HCT116 (cell line): ENCODE measurements around the gene ZNF248. TPM values are rescaled to one million over a fixed set of nuclear protein-coding genes. Genes with fewer than 3 reads are reported as not detected.

Experiments used
- ATAC-seq: fragments of 200-7000 bp; cut with Tn5 transposase; 2 replicates; pipeline ENCODE4 v1.9.1; 2020; ENCODE audit warnings: mild to moderate bottlenecking, moderate library complexity
- Bru-seq: library from RNA; stranded (reverse); fragments of 400-500 nt; gene quantifications from one replicate; lab custom pipeline; 2021; lab: Mats Ljungman, UMichigan
- BruChase-seq, 2 experiments: library from RNA; stranded (reverse); fragments of 400-500 nt; gene quantifications; one replicate each; lab custom pipeline; 2021; lab: Mats Ljungman, UMichigan
- BruUV-seq: library from RNA; stranded (reverse); fragments of 400-500 nt; replicated peaks from 2 replicates; lab custom pipeline; 2021; lab: Mats Ljungman, UMichigan
- CTCF ChIA-PET: fragments of 300-600 bp; sonication (Branson Sonifier 250); formaldehyde crosslinking; loops from one replicate; lab custom pipeline; 2021; ENCODE audit warnings: antibody characterized with exemption; lab: Charles Lee
- POLR2A ChIA-PET: fragments of 300-600, 350-600 bp; sonication (Branson Sonifier 250); formaldehyde crosslinking; loops from one replicate; lab custom pipeline; 2021; ENCODE audit warnings: antibody characterized with exemption; lab: Charles Lee
- RAD21 ChIA-PET, 2 experiments: fragments of 300-600 bp; sonication (Branson Sonifier 250); formaldehyde crosslinking; loops; one replicate each; lab custom pipeline; 2023; ENCODE audit warnings: low total read pairs in 2 of 2; ENCODE audit not compliant: uncharacterized antibody in 2 of 2, unreplicated experiment in 2 of 2, low non-redundant PET in 1 of 2; lab: Charles Lee
- DNase-seq: peaks from one replicate; pipeline ENCODE4 v3.0.0-alpha.2; 2010; ENCODE audit warnings: low read depth, low spot score
- H2AFZ ChIP-seq: fragments of 200-600 bp; shearing (Covaris generic), sonication (generic); 2 replicates; pipeline ENCODE4 v1.6.1; 2017; ENCODE audit warnings: low read depth, mixed run types, mixed read lengths, antibody characterized with exemption, low read length; ENCODE audit not compliant: poor library complexity, severe bottlenecking
- H3K27ac ChIP-seq: 2 replicates; pipeline ENCODE4 v1.5.1; 2012; ENCODE audit warnings: low read depth, low read length
- H3K27me3 ChIP-seq: fragments of 200-600 bp; sonication (generic); 2 replicates; pipeline ENCODE4 v1.6.1; 2016; ENCODE audit warnings: mixed run types, low read length, mixed read lengths; ENCODE audit not compliant: insufficient read depth
- H3K36me3 ChIP-seq, 2 experiments: fragments of 200-500 bp in 1 of 2; fragments of 200-600 bp in 1 of 2; sonication (Bioruptor generic) in 1 of 2; sonication (generic) in 1 of 2; 2 replicates each; pipeline versions ENCODE4 v1.5.1 to v1.6.1; 2014 to 2016; ENCODE audit warnings: low read length in 2 of 2, inconsistent platforms in 1 of 2, mixed read lengths in 1 of 2, mixed run types in 1 of 2; ENCODE audit not compliant: insufficient read depth in 2 of 2, control insufficient read depth in 1 of 2
- H3K4me1 ChIP-seq, 2 experiments: fragments of 200-600 bp in 1 of 2; sonication (generic) in 1 of 2; 2 replicates each; pipeline versions ENCODE4 v1.5.1 to v1.6.1; 2012 to 2017; ENCODE audit warnings: low read length in 2 of 2, inconsistent platforms in 1 of 2, mild to moderate bottlenecking in 1 of 2, mixed read lengths in 1 of 2, mixed run types in 1 of 2, moderate library complexity in 1 of 2; ENCODE audit not compliant: insufficient read depth in 2 of 2, control insufficient read depth in 1 of 2
- H3K4me2 ChIP-seq: fragments of 200-600 bp; sonication (generic); 2 replicates; pipeline ENCODE4 v1.6.1; 2017; ENCODE audit warnings: mixed run types, low read length, mixed read lengths
- H3K4me3 ChIP-seq, 2 experiments: fragments of 200-600 bp in 1 of 2; sonication (generic) in 1 of 2; replicated peaks in 1 of 2; 2 replicates each; pipeline ENCODE4 v1.5.1; 2011 to 2016; ENCODE audit warnings: low read length in 2 of 2, control low read depth in 1 of 2, low read depth in 1 of 2, mild to moderate bottlenecking in 1 of 2, mixed read lengths in 1 of 2, mixed run types in 1 of 2
- H3K79me2 ChIP-seq: fragments of 200-600 bp; sonication (generic); 2 replicates; pipeline ENCODE4 v1.6.1; 2017; ENCODE audit warnings: mild to moderate bottlenecking, mixed run types, low read length, moderate library complexity, mixed read lengths; ENCODE audit not compliant: insufficient read depth
- H3K9ac ChIP-seq: fragments of 200-600 bp; sonication (generic); 2 replicates; pipeline ENCODE4 v1.6.1; 2016; ENCODE audit warnings: low read length, mixed read lengths
- H3K9me2 ChIP-seq: fragments of 200-600 bp; sonication (generic), shearing (Covaris generic); 2 replicates; pipeline ENCODE4 v1.6.1; 2017; ENCODE audit warnings: mixed run types, mild to moderate bottlenecking, moderate library complexity; ENCODE audit not compliant: insufficient read depth
- H3K9me3 ChIP-seq, 2 experiments: fragments of 200-500 bp in 1 of 2; fragments of 200-600 bp in 1 of 2; sonication (Bioruptor generic) in 1 of 2; sonication (generic) in 1 of 2; 2 replicates each; pipeline ENCODE4 v1.6.1; 2014 to 2017; ENCODE audit warnings: low read length in 2 of 2, mixed read lengths in 2 of 2, inconsistent platforms in 1 of 2, low read depth in 1 of 2, mild to moderate bottlenecking in 1 of 2, mixed run types in 1 of 2, moderate library complexity in 1 of 2; ENCODE audit not compliant: control insufficient read depth in 1 of 2, insufficient read depth in 1 of 2
- H4K20me1 ChIP-seq: fragments of 200-600 bp; sonication (generic), shearing (Covaris generic); 2 replicates; pipeline ENCODE4 v1.6.1; 2017; ENCODE audit warnings: mixed run types, mild to moderate bottlenecking, moderate library complexity; ENCODE audit not compliant: insufficient read depth
- CEBPB ChIP-seq: IDR thresholded peaks from 2 replicates; pipeline ENCODE4 v1.6.1; 2012; ENCODE audit warnings: low read depth
- EGR1 ChIP-seq: IDR thresholded peaks from 2 replicates; pipeline ENCODE4 v1.6.1; 2012; ENCODE audit warnings: low read depth
- ELF1 ChIP-seq: IDR thresholded peaks from 2 replicates; pipeline ENCODE4 v1.6.1; 2012; ENCODE audit warnings: low read depth, borderline replicate concordance
- EZH2 ChIP-seq: fragments of 200-600 bp; sonication (generic); IDR thresholded peaks from 2 replicates; pipeline ENCODE4 v1.6.1; 2017; ENCODE audit warnings: antibody characterized with exemption, mixed run types
- EZH2phosphoT487 ChIP-seq: fragments of 200-600 bp; IDR thresholded peaks from 2 replicates; pipeline ENCODE4 v1.6.1; 2018; ENCODE audit warnings: antibody characterized with exemption, borderline replicate concordance
- FOSL1 ChIP-seq: IDR thresholded peaks from 2 replicates; pipeline ENCODE4 v1.6.1; 2012; ENCODE audit warnings: low read depth
- POLR2A ChIP-seq: IDR thresholded peaks from 2 replicates; pipeline ENCODE4 v1.7.0; 2011; ENCODE audit warnings: borderline replicate concordance; ENCODE audit not compliant: insufficient read depth, insufficient read length; ENCODE audit errors: extremely low read depth
- POLR2AphosphoS5 ChIP-seq: IDR thresholded peaks from 2 replicates; pipeline ENCODE4 v1.6.1; 2011; ENCODE audit warnings: mild to moderate bottlenecking, low read depth, low read length, moderate library complexity
- RAD21 ChIP-seq: IDR thresholded peaks from 2 replicates; pipeline ENCODE4 v1.6.1; 2012; ENCODE audit warnings: low read depth, mild to moderate bottlenecking
- SIN3A ChIP-seq: IDR thresholded peaks from 2 replicates; pipeline ENCODE4 v1.6.1; 2012; ENCODE audit warnings: low read depth
- SP1 ChIP-seq: IDR thresholded peaks from 2 replicates; pipeline ENCODE4 v1.6.1; 2012; ENCODE audit warnings: low read depth
- SRF ChIP-seq: IDR thresholded peaks from 2 replicates; pipeline ENCODE4 v1.6.1; 2012; ENCODE audit warnings: low read depth
- TCF7L2 ChIP-seq: IDR thresholded peaks from 2 replicates; pipeline ENCODE4 v1.7.0; 2011; ENCODE audit warnings: borderline replicate concordance, inconsistent platforms; ENCODE audit not compliant: insufficient read depth, insufficient read length; ENCODE audit errors: extremely low read depth
- YY1 ChIP-seq: IDR thresholded peaks from 2 replicates; pipeline ENCODE4 v1.6.1; 2011; ENCODE audit warnings: low read length, low read depth, moderate library complexity, mild to moderate bottlenecking; ENCODE audit not compliant: insufficient replicate concordance; ENCODE audit errors: extremely low read depth
- ZFX ChIP-seq: fragments of 450-650 bp; IDR thresholded peaks from 2 replicates; pipeline ENCODE4 v1.6.1; 2017
- ZNF274 ChIP-seq: fragments of 200-500 bp; sonication (Bioruptor generic); IDR thresholded peaks from 2 replicates; pipeline ENCODE4 v1.6.1; 2014; ENCODE audit warnings: mild to moderate bottlenecking, low read depth, low read length, inconsistent platforms
- intact Hi-C: fragments of 100-400 bp; cut with micrococcal nuclease; formaldehyde crosslinking; loops from 2 replicates; pipeline ENCODE4 v1.10.0; 2022
- long read RNA-seq: library from polyadenylated mRNA; unstranded; transcript quantifications from one replicate; pipeline ENCODE4 v2.0.0, GENCODE V29; 2021; ENCODE audit not compliant: unreplicated experiment
- polyA plus RNA-seq: library from polyadenylated mRNA; unstranded; fragments of >200 nt; gene quantifications from 2 replicates; pipeline ENCODE4 v1.2.1, GENCODE V29; 2012; ENCODE audit warnings: missing spikeins
- total RNA-seq: library from RNA; stranded (reverse); gene quantifications from one replicate; pipeline ENCODE4 v1.2.1, GENCODE V29; 2021; ENCODE audit not compliant: unreplicated experiment
- TF ChIP-seq, protein P1 (sequence below): IDR thresholded peaks from 2 replicates; pipeline ENCODE4 v1.6.1; 2011; ENCODE audit warnings: mild to moderate bottlenecking, low read length, moderate library complexity; ENCODE audit not compliant: insufficient replicate concordance; ENCODE audit errors: extremely low read depth
- TF ChIP-seq, protein P2 (sequence below): IDR thresholded peaks from 2 replicates; pipeline ENCODE4 v1.6.1; 2012
- TF ChIP-seq, protein P3 (sequence below): IDR thresholded peaks from 2 replicates; pipeline ENCODE4 v1.6.1; 2012; ENCODE audit warnings: low read depth

ZNF248 gene
- total RNA-seq (6.2 TPM), Bru-seq, nascent RNA (percentile 60 among the genes with signal in this experiment), BruChase-seq, experiment 1, labeled RNA remaining after a 6-hour chase (percentile 64 among the genes with signal in this experiment), BruChase-seq, experiment 2, labeled RNA remaining after a 2-hour chase (percentile 78 among the genes with signal in this experiment)
- polyA plus RNA-seq: 2.8 and 5.2 TPM in 2 replicates
- long read RNA-seq, full-length matches to known transcripts: 7 of 15 reads
- long read RNA-seq, partial matches to known transcripts: 2 of 15 reads
- long read RNA-seq, other reads (novel, unspliced or antisense): 6 of 15 reads

DNA sequence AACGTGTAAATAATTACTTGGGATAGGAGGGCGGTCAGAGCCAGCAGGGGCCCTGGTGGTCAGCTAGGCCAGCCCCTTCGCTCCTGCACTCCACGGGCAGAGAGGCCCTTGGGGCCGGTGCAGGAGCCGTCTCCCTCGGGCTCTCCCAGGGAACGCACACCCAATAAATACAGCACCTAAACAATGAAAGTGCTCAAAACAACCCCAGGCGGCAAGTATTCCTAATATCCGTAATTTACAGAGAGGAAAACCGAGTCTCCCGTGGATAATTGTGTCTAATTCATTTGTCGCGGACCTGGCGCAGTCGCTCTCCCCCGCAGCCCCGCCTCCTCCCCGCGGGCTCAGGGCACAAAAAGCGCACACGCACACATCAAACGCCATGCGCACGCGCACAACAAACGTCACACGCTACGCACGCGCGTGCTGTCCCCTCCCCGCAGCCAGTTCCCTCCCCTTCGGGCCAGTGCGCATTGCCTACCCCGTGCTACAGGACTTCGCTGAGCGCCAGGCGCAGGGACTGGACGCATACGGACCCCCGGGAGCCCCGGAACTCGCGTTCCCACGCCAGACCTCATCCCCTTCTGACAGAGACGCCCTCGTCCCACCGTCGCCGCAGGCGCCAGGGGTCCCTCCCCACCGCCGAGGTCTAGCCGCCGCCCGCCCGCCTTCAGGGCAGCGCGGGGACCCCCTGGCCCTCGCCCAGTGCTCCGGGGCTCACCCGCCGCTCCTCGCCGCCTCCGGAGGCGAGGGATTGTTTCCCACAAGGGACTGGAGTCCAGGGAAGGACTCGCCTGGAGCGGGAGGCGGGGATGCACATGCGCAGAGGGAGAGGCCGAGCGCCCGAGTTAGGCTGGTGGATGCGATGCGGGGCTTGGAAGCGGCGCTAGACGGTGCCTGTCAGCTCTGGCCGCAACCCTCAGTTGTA lies at the start of gene ZNF248:
Gene ZNF248 (minus strand): TSS at position 324 of the 925 bp plus-strand sequence. CDS start 1,300 bp downstream, outside the sequence.
- POLR2A ChIA-PET: no interaction called here
- Histone ChIP-seq H3K9me3 (no peaks in the 10 kb centered on the region), H3K36me3 (no peaks in the 10 kb centered on the region), H3K9me2 (no peaks in the 10 kb centered on the region), H3K4me1 (peaks cover 3 to 17% of the 10 kb centered on the region in 2 experiments; a peak in 2 of 4 replicates), H3K27me3 (no peaks in the 10 kb centered on the region), H3K9ac (peak within 1 kb of the TSS; percentile 81), H2AFZ (peak within 1 kb of the TSS; percentile 33), H4K20me1 (no peaks in the 10 kb centered on the region), H3K79me2 (no peaks in the 10 kb centered on the region; the same call in 1 of the 2 replicates), H3K4me3 (peak within 1 kb of the TSS; percentile 85 to 91), H3K4me2 (peak within 1 kb of the TSS; percentile 93), H3K27ac (peak within 1 kb of the TSS; percentile 98)
- intact Hi-C loops: loop anchor here (10.0 kb wide), 1 partner anchor 157 kb away; the partner anchor contains the start of gene ZNF33A
- CTCF ChIA-PET: no interaction called here
- BruUV-seq: TSS peak; percentile 80
- RAD21 ChIA-PET: no interaction called here
- DNase-seq (peak; percentile 90), ATAC-seq (peak; percentile 95)
- no peak for TF ChIP-seq RAD21
- TF ChIP-seq SIN3A: peak; percentile 71
- no peak for TF ChIP-seq SRF
- peak; percentile 54 for TF ChIP-seq EGR1
- TF ChIP-seq ZNF274: no peak
- TF ChIP-seq TCF7L2: peak; percentile 92
- no peak for TF ChIP-seq EZH2phosphoT487
- TF ChIP-seq CEBPB: no peak
- no peak for TF ChIP-seq EZH2
- TF ChIP-seq POLR2AphosphoS5: peak; percentile 96
- TF ChIP-seq SP1: no peak
- no peak for TF ChIP-seq FOSL1
- TF ChIP-seq, protein P1, sequence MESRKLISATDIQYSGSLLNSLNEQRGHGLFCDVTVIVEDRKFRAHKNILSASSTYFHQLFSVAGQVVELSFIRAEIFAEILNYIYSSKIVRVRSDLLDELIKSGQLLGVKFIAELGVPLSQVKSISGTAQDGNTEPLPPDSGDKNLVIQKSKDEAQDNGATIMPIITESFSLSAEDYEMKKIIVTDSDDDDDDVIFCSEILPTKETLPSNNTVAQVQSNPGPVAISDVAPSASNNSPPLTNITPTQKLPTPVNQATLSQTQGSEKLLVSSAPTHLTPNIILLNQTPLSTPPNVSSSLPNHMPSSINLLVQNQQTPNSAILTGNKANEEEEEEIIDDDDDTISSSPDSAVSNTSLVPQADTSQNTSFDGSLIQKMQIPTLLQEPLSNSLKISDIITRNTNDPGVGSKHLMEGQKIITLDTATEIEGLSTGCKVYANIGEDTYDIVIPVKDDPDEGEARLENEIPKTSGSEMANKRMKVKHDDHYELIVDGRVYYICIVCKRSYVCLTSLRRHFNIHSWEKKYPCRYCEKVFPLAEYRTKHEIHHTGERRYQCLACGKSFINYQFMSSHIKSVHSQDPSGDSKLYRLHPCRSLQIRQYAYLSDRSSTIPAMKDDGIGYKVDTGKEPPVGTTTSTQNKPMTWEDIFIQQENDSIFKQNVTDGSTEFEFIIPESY: no peak
- no peak for TF ChIP-seq ELF1
- peak; percentile 56; the same call in 1 of the 2 replicates for TF ChIP-seq ZFX
- TF ChIP-seq YY1: no peak
- TF ChIP-seq POLR2A: peak; percentile 55
- TF ChIP-seq, protein P2, sequence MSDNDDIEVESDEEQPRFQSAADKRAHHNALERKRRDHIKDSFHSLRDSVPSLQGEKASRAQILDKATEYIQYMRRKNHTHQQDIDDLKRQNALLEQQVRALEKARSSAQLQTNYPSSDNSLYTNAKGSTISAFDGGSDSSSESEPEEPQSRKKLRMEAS: peak; percentile 87
- TF ChIP-seq, protein P3, sequence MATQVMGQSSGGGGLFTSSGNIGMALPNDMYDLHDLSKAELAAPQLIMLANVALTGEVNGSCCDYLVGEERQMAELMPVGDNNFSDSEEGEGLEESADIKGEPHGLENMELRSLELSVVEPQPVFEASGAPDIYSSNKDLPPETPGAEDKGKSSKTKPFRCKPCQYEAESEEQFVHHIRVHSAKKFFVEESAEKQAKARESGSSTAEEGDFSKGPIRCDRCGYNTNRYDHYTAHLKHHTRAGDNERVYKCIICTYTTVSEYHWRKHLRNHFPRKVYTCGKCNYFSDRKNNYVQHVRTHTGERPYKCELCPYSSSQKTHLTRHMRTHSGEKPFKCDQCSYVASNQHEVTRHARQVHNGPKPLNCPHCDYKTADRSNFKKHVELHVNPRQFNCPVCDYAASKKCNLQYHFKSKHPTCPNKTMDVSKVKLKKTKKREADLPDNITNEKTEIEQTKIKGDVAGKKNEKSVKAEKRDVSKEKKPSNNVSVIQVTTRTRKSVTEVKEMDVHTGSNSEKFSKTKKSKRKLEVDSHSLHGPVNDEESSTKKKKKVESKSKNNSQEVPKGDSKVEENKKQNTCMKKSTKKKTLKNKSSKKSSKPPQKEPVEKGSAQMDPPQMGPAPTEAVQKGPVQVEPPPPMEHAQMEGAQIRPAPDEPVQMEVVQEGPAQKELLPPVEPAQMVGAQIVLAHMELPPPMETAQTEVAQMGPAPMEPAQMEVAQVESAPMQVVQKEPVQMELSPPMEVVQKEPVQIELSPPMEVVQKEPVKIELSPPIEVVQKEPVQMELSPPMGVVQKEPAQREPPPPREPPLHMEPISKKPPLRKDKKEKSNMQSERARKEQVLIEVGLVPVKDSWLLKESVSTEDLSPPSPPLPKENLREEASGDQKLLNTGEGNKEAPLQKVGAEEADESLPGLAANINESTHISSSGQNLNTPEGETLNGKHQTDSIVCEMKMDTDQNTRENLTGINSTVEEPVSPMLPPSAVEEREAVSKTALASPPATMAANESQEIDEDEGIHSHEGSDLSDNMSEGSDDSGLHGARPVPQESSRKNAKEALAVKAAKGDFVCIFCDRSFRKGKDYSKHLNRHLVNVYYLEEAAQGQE: no peak
